K562 (cell line): ENCODE results near the gene CDCP1. TPM values are rescaled to one million over a fixed set of nuclear protein-coding genes. Genes with fewer than 3 reads are reported as not detected.

Source experiments
- CBX3 ChIP-seq, 2 experiments: IDR thresholded peaks; 1 replicate in 1 of 2; 2 replicates in 1 of 2; pipeline ENCODE4 v1.6.1; 2012; ENCODE audit warnings: inconsistent platforms in 2 of 2, low read length in 2 of 2, borderline replicate concordance in 1 of 2, control low read depth in 1 of 2
- HMBOX1 ChIP-seq: sonication (generic); IDR thresholded peaks from 2 replicates; pipeline ENCODE4 v1.6.1; 2016
- HNRNPUL1 ChIP-seq: fragments of 200-400 bp; formaldehyde crosslinking; IDR thresholded peaks from 2 replicates; pipeline ENCODE4 v1.6.1; 2017; ENCODE audit warnings: low read length
- IRF9 ChIP-seq: fragments of 450-650 bp; IDR thresholded peaks from 2 replicates; pipeline ENCODE4 v1.6.1; 2016; ENCODE audit warnings: missing biosample characterization, missing genetic modification characterization
- KLF16 ChIP-seq: IDR thresholded peaks from 2 replicates; pipeline ENCODE4 v1.6.1; 2016; ENCODE audit warnings: antibody characterized with exemption
- MLX ChIP-seq, 2 experiments: fragments of 450-650 bp in 1 of 2; sonication (generic) in 1 of 2; formaldehyde crosslinking; conservative IDR thresholded peaks; 2 replicates each; pipeline versions ENCODE4 v1.4.0 to v1.8.1; 2020 to 2022; ENCODE audit warnings: mild to moderate bottlenecking in 1 of 2, missing genetic modification reagents in 1 of 2
- MNT ChIP-seq, 2 experiments: fragments of 450-650 bp; conservative IDR thresholded peaks; 2 replicates each; pipeline ENCODE4 v1.6.1; 2017; ENCODE audit warnings: mild to moderate bottlenecking in 2 of 2, moderate library complexity in 2 of 2
- POLR2AphosphoS5 ChIP-seq: IDR thresholded peaks from 2 replicates; pipeline ENCODE4 v1.6.1; 2011; ENCODE audit warnings: mild to moderate bottlenecking, low read depth, low read length, moderate library complexity; ENCODE audit not compliant: control insufficient read depth, insufficient read depth
- RFX1 ChIP-seq: fragments of 450-650 bp; IDR thresholded peaks from 2 replicates; pipeline ENCODE4 v1.6.1; 2016; ENCODE audit warnings: mild to moderate bottlenecking, moderate library complexity
- SMAD4 ChIP-seq: fragments of 250-450 bp; sonication (Bioruptor Pico); conservative IDR thresholded peaks from 2 replicates; pipeline ENCODE4 v1.8.0; 2021; ENCODE audit warnings: inconsistent platforms, mild to moderate bottlenecking, moderate library complexity
- SMARCE1 ChIP-seq: fragments of 450-650 bp; IDR thresholded peaks from 2 replicates; pipeline ENCODE4 v1.7.1; 2016; ENCODE audit warnings: mild to moderate bottlenecking
- STAT5A ChIP-seq: IDR thresholded peaks from 2 replicates; pipeline ENCODE4 v1.6.1; 2012; ENCODE audit warnings: low read length, inconsistent platforms, borderline replicate concordance
- ZNF407 ChIP-seq: fragments of 450-650 bp; IDR thresholded peaks from 2 replicates; pipeline ENCODE4 v1.6.1; 2016; ENCODE audit warnings: low read depth
- polyA plus RNA-seq, 8 experiments: library from polyadenylated mRNA; depleted of rRNA in 4 of 8; stranded (reverse) in 5 of 8; unstranded in 3 of 8; fragments of >200 nt; fragmentation: Nextera tagmentation in 2 of 8; fragmentation: Illumina TruSeq in 1 of 8; extraction: Ambion mirVana in 2 of 8; extraction: Trizol in 1 of 8; gene quantifications; 2 replicates each; pipeline versions ENCODE4 v1.2.1 to v1.2.3, GENCODE V29; 2011 to 2014; ENCODE audit warnings: inconsistent platforms in 1 of 8, missing spikeins in 1 of 8
- total RNA-seq, 7 experiments: library from RNA; depleted of rRNA in 6 of 7; stranded (reverse); fragments of >200 nt in 6 of 7; fragmentation: Illumina TruSeq in 2 of 7; extraction: Trizol in 2 of 7; gene quantifications; 2 replicates each; pipeline versions ENCODE4 v1.2.1 to v1.2.3, GENCODE V29; 2011 to 2021; ENCODE audit warnings: low replicate concordance in 1 of 7

CDCP1 gene
- total and polyA plus RNA-seq, 9 of the 15 experiments (the other 6 are each of a cell fraction or from before 2014, with no cell fraction given) = 3.9 to 16.4 (median 5.2) TPM

- TF ChIP-seq POLR2AphosphoS5 (no peak), HNRNPUL1 (no peak), SMARCE1 (0 out of 2 replicates have a peak, but pooled peaks have one; percentile 33), MNT (conservative IDR thresholded peaks at IDR 0.05) (peak in 1 of 2 experiments; percentile 19; a peak in 1 of 4 replicates), RFX1 (no peak), IRF9 (tag) (no peak), KLF16 (peak; percentile 54), ZNF407 (no peak), SMAD4 (CRISPR knock-in tag) (peak; percentile 53; the same call in 1 of the 2 replicates), HMBOX1 (peak; percentile 52; the same call in 1 of the 2 replicates), MLX (CRISPR knock-in tag; conservative IDR thresholded peaks at IDR 0.05) (no peak), STAT5A (peak; percentile 24; the same call in 1 of the 2 replicates), CBX3 (IDR thresholded peaks at IDR 0.05; ENCODE audit: borderline replicate concordance in 1 of 2, low read length in 2 of 2) (no peak)
Observed at GRCh38 chr3:45143673-45144671, 2.2 kb downstream of the CDCP1 start (continued).
